SK-N-SH treated with all-trans-retinoic acid at 6 μM for 48 hours (cell line): Measurements from ENCODE around the gene TMEM100.

ENCODE experiments used
- BACH2 ChIP-seq: fragments of 250-450 bp; sonication (Bioruptor Pico); IDR thresholded peaks from 2 replicates; pipeline ENCODE4 v1.9.0; 2021; ENCODE audit warnings: mild to moderate bottlenecking, borderline replicate concordance
- OSR1 ChIP-seq: fragments of 250-450 bp; sonication (Bioruptor Pico); IDR thresholded peaks from 2 replicates; pipeline ENCODE4 v1.8.0; 2022; ENCODE audit warnings: moderate library complexity, mild to moderate bottlenecking, inconsistent platforms
- SNAI2 ChIP-seq: fragments of 250-450 bp; sonication (Bioruptor Pico); IDR thresholded peaks from 2 replicates; pipeline ENCODE4 v1.5.0; 2020; ENCODE audit warnings: mild to moderate bottlenecking, moderate library complexity
- ZNF565 ChIP-seq: fragments of 450-650 bp; formaldehyde crosslinking; conservative IDR thresholded peaks from 2 replicates; pipeline ENCODE4 v1.5.0; 2020; ENCODE audit warnings: low read depth, mild to moderate bottlenecking, moderate library complexity
- ZNF70 ChIP-seq: fragments of 450-650 bp; formaldehyde crosslinking; IDR thresholded peaks from 2 replicates; pipeline ENCODE4 v1.5.0; 2020; ENCODE audit warnings: mild to moderate bottlenecking, moderate library complexity
- ZNF8 ChIP-seq: fragments of 450-650 bp; formaldehyde crosslinking; IDR thresholded peaks from 2 replicates; pipeline ENCODE4 v1.5.0; 2020; ENCODE audit warnings: mild to moderate bottlenecking, moderate library complexity
- TF ChIP-seq, protein P1 (sequence below): fragments of 250-450 bp; sonication (Bioruptor Pico); IDR thresholded peaks from 2 replicates; pipeline ENCODE4 v1.5.1; 2020; ENCODE audit warnings: low read depth, mild to moderate bottlenecking, moderate library complexity
- TF ChIP-seq, protein P2 (sequence below): fragments of 250-450 bp; sonication (Bioruptor Pico); IDR thresholded peaks from 2 replicates; pipeline ENCODE4 v1.8.0; 2020; ENCODE audit warnings: mild to moderate bottlenecking, moderate library complexity, borderline replicate concordance

DNA sequence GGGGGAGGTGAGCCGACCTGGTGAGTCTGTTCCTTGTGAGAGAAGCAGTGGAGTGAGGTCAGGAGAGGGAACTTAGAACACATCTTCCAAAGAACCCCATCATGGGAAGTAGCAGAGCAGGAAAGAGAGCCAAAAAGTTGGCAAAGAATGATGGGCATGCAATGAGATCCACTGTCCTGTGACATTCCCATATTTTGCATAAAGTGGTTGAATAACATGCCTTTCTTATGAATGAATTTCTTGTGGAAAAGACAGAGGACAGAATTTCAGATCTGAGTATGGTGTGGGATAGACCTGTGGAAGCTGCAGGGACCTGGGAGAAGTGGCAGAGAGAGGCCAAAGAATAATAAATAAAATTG lies 41.3 kb downstream of the TMEM100 start:
- TF ChIP-seq, protein P1, sequence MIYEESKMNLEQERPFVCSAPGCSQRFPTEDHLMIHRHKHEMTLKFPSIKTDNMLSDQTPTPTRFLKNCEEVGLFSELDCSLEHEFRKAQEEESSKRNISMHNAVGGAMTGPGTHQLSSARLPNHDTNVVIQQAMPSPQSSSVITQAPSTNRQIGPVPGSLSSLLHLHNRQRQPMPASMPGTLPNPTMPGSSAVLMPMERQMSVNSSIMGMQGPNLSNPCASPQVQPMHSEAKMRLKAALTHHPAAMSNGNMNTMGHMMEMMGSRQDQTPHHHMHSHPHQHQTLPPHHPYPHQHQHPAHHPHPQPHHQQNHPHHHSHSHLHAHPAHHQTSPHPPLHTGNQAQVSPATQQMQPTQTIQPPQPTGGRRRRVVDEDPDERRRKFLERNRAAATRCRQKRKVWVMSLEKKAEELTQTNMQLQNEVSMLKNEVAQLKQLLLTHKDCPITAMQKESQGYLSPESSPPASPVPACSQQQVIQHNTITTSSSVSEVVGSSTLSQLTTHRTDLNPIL (CRISPR knock-in tag): no peak
- TF ChIP-seq BACH2 (CRISPR knock-in tag) (no peak), ZNF70 (CRISPR knock-in tag) (no peak), SNAI2 (CRISPR knock-in tag) (no peak), OSR1 (CRISPR knock-in tag) (no peak), ZNF8 (CRISPR knock-in tag) (no peak), ZNF565 (no peak)
- TF ChIP-seq, protein P2, sequence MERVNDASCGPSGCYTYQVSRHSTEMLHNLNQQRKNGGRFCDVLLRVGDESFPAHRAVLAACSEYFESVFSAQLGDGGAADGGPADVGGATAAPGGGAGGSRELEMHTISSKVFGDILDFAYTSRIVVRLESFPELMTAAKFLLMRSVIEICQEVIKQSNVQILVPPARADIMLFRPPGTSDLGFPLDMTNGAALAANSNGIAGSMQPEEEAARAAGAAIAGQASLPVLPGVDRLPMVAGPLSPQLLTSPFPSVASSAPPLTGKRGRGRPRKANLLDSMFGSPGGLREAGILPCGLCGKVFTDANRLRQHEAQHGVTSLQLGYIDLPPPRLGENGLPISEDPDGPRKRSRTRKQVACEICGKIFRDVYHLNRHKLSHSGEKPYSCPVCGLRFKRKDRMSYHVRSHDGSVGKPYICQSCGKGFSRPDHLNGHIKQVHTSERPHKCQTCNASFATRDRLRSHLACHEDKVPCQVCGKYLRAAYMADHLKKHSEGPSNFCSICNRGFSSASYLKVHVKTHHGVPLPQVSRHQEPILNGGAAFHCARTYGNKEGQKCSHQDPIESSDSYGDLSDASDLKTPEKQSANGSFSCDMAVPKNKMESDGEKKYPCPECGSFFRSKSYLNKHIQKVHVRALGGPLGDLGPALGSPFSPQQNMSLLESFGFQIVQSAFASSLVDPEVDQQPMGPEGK (CRISPR knock-in tag): no peak
